Activated naive CD4-positive, alpha-beta T cell treated with anti-CD3 and anti-CD28 coated beads, Interleukin-2, amount 50 U/mL, for 16 hours (primary cell): Measurements from ENCODE around the gene NR6A1.

Source experiments
- DNase-seq: peaks from one replicate; pipeline ENCODE4 v3.0.0-alpha.2; 2020

The NR6A1 gene

DNA sequence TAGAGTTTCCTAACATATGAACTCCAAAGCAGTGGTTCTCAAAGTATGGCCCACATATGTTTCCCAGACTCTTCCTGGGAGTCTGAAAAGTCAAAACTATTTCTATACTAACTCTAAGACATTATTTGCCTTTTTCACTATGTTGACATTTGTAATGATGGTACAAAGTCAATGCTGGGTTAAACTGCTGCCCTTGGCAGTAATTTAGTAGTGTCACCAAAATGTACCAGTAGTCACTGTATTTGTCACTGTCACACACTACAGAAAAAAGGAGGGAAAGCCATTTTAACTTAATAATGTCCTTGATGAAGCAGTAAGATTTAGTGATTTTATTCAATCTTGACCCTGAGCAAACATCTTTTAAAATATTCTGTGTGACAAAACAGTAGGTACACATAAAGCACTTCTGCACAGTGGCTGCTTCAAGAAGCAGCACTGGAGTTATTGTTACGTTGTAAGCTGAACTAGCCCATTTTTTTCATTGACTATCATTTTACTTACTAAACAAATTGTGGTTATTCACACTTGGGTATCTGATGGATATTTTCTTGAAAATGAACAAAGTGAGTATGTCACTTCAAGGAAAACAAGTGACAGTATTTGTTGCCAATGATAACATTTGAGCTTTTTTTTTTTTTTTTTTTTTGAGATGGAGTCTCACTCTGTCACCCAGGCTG lies 90.3 kb downstream of the NR6A1 start:
- no peak for DNase-seq

DNA sequence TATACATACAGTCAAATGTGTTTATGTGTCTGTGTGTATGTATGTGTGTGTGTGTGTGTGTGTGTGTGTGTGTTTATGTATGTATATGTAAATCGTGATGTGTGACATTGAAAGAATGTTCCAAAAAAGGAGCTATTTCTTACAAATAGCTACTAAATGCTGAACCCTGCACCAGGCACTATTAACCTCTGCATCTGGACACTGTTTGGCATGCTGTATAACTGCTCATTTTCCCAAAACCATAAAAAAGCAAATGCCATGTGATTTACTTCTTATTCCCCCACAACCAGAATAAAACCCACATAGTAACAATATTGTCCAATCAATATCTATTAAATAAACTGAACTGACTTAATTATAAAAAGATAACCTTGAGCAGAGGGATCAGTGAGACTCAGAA lies 91.1 kb downstream of the NR6A1 start:
- no peak for DNase-seq

GRCh38 chr9:124676159-124676551 lies 95.0 kb downstream of the NR6A1 start:
- DNase-seq = no peak

DNA sequence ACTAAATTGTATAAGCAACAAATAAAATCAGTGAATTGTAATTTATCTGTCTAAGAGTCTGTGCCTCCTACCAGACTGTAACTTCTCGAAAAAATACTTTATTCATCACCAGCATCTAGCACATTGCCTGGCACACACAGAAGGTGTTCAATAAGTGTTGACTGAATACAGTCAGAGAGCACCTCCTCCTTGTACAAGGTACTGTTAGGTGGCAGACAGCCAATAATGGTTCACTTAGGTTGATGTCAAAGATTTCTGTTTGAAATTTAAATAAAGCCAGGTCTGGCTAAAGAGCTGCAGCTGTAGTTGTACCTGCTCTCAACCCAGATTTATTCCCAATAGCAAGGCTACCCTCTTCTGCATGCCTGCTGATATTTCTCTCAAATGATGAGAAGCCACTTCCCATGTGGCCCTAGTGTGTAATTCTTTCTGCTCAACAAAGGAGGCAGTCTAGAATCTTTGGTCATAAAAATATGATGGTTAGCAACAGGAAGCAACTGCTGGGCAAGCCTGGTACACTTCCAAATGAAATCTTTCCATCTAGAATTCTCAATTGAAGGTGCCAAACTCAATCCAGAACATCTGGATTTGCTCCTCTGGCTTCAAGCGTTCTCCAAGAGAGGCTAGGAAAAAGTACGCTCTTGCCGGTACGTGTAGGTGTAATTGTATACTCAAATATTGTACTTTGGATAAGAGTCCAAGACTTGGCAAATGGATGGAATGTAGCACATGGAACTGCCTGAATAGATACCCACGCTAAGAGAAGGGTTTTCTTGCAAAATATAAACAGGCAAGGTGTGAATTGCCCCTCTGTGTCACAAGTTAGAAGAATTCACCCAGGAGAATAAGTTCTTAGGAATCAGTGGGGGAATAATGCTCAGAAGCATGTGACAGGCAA lies 95.6 kb downstream of the NR6A1 start:
- no peak for DNase-seq

GRCh38 chr9:124674651-124675050 lies 96.5 kb downstream of the NR6A1 start:
- DNase-seq = no peak

GRCh38 chr9:124673063-124673462 lies 98.0 kb downstream of the NR6A1 start:
- no peak for DNase-seq

DNA sequence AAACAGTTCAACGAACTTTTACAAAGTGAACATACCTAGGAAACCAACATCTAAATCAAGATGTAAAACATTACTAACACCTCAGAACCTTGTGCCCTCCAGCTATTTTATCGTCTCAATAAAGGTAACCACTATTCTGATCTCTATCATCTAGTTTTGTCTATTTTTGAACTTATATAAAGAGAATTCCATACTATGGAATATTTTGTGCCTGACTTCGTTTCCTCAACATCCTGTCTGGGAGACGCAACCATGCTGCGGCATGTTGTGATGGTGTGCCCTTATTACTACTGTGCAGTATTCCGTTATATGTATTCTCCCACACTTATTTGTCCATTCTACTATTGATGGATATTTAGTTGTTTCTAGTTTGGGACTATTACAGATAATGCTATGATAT lies 99.2 kb downstream of the NR6A1 start:
- DNase-seq = no peak

- no peak for DNase-seq
Observed at GRCh38 chr9:124666642-124667041, 104.5 kb downstream of the NR6A1 start.

GRCh38 chr9:124665391-124666058 lies 105.6 kb downstream of the NR6A1 start:
- no peak for DNase-seq

- no peak for DNase-seq
Observed at GRCh38 chr9:124664143-124664542, 107.0 kb downstream of the NR6A1 start.

DNA sequence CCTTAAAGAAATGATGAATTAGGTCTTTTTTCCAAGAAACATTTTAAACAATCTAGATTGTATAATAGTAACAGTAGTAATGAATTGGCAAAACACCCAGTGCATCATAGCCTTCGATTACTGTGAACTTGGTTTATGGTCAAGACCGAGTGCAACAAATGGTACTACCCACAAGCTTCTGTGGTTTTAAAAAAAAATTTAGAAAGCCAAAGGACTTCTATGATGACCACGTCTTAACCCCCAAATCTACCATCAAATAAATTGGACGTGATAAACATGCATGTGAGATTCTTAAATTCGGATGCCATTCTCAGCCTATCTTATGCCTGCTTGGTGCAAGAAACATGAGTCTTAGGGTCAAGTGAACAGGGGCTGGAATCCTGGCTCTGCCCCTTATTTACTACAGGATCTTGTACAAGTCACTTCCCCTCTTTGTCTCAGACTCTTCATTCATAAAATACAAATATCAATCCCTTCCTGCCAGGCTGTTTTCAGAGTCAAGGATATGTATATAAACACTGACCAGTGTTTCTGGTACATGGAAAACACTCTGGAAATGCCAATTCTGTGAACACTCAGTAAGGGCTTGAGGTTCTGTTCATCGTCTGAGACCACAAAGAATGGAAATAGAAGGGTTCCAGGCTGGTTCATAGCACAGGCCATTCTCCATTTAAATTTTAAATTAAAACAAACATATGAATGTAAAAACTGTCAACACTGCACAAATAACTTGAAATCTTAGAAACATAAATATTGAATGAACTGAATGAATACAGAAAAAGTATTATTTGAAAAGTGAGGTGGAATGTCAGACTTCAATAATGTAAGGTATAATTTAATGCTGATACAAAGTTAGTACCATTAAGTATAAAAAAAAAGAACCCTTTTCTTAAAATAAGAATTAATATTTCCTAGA lies 107.8 kb downstream of the NR6A1 start:
- DNase-seq = no peak

- no peak for DNase-seq
Observed at GRCh38 chr9:124662561-124662960, 108.5 kb downstream of the NR6A1 start.

GRCh38 chr9:124661271-124661670 lies 109.8 kb downstream of the NR6A1 start:
- DNase-seq = no peak

- DNase-seq = no peak
Observed at GRCh38 chr9:124660341-124660801, 110.7 kb downstream of the NR6A1 start.

DNA sequence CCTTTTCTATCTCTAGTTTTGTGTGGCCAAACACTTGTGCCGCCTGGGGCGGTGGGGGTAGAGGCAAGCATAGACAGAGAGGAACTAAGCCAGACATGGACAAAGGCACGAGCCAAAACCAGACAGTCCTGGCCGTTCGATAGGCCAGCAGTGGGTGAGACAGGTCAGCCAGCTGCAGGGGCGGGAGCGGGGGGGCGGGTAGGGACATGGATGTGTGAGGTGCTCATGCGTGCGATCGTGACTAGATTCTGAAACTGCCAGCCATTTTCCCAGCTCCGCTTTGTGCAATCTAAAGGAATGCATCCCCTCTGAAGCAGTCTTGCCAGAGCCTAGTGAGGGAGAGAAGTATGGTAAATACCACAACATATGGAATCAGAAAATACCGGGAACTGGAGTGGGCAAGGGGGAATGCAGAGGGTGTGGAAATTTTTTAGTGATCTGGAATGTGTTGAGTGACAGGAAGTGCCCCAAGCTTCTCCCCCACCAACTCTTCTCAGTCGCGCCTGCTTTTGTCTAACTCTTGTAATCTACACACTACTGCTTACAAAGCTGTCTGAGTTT lies 111.9 kb downstream of the NR6A1 start:
- peak; percentile 45 for DNase-seq

GRCh38 chr9:124658165-124659017 lies 112.7 kb downstream of the NR6A1 start:
- peak; percentile 28 for DNase-seq

DNA sequence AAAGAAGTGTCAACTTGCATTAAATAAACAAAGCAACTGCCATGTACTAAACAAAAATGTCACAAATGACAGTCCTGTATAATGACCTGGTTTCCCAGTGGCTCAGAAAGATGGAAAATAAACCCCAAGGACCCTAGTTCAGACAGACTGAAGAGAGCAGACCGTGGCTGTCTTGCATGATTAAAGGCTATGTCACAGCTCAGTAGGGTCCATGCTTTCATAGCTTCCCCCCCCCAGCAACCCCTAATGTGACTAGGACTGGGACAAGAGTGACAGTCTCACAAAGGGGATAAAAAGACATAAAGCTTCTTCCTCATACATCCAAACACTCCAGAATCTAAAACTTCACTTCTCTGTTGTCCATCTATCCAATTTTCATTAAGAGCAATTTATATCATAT lies 113.6 kb downstream of the NR6A1 start:
- no peak for DNase-seq

GRCh38 chr9:124654431-124654830 lies 116.7 kb downstream of the NR6A1 start:
- DNase-seq = no peak

DNA sequence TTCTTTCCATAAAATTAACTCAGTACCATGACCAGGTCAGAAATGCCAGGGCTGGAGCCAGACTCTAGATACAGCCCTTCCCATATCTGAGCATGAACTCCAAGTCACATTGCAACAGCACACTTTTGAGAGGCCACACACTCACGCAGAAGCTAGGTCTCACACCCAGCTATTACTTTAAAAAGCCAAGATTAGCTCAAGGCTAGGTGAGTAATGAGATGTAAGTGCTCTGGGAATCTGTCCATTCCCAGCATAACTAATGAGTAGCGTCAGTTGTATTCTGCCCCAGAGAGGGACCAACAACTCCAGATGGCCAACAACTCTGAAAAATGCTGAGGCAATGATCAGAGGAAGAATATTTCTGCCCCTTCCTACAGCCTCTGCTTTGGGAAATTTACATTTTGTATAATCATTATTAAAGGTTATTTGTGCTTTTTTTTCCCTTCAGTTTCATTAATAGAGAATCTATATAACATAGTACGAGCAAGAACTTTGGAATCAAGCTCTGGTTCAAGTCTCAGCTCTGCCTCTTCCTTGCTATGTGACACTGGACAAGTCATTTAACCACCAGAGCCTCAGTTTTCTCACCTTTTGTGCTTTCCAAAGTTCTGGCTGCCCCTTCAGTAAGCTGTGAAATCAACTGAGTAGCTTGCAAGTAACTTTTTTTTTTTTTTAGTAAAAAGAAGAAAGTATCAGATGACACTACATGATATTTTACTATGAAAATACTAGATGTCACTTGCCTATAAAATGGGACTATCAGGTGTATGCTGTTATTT lies 118.3 kb downstream of the NR6A1 start:
- no peak for DNase-seq

- no peak for DNase-seq
Observed at GRCh38 chr9:124652203-124652602, 118.9 kb downstream of the NR6A1 start.
